ENCODE measurements around the gene BIN1.

The BIN1 gene

DNA sequence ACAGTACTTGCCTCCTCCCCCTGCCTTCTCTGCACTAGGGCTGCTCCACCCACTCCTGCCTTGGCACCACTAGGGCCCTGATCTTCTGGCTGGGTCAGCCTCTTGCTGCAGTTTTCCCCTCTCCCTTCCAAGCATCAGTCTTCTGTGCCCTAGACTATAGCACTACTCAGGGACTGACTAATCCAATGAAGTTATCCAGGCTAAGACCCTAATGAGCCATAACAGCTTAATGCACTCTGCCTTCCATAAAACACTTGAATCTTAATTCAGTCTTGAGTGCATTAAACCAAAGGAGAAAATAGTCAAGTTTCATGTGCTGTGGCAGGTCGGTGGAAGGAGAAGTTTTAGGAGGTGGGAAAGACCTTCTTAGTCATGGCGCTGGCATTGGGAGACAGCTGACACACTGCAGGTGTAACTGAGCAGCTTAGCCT, 95.7 kb downstream of the BIN1 start:
- Histone ChIP-seq H3K4me1 (ENCODE audit: control extremely low read depth in 1 of 4, control insufficient read depth in 4 of 4, insufficient read depth in 4 of 4, low read length in 3 of 4) (no peaks in the 10 kb centered on the region), H3K9me3 (ENCODE audit: control extremely low read depth in 1 of 5, control insufficient read depth in 4 of 5, insufficient read depth in 2 of 5, low read depth in 1 of 5, low read length in 4 of 5) (peaks cover 0 to 2% (median 0%) of the 10 kb centered on the region in 5 experiments), H3K27ac (ENCODE audit: insufficient read depth in 1 of 2, low read depth in 1 of 2, low read length in 2 of 2, poor library complexity in 1 of 2, severe bottlenecking in 2 of 2) (no peak overlapping the region), H3K36me3 (ENCODE audit: control insufficient read depth in 4 of 4, insufficient read depth in 4 of 4, low read length in 3 of 4) (no peaks in the 10 kb centered on the region), H3K27me3 (replicated peaks in 2 of 5; ENCODE audit: control insufficient read depth in 4 of 5, insufficient read depth in 5 of 5, low read length in 4 of 5) (peaks cover 0 to 5% (median 0%) of the 10 kb centered on the region in 5 experiments), H3K4me3 (ENCODE audit: control insufficient read depth in 1 of 7, extremely low read depth in 1 of 7, insufficient read depth in 4 of 7, low read depth in 2 of 7, low read length in 6 of 7) (no peak overlapping the region)
- 94% methylated on average over 2 of the region's 2 CpGs for WGBS (ENCODE audit: insufficient coverage)
- POLR2A ChIA-PET = no interaction called here
- CTCF ChIA-PET = no interaction called here
- DNase-seq = no peak

DNA sequence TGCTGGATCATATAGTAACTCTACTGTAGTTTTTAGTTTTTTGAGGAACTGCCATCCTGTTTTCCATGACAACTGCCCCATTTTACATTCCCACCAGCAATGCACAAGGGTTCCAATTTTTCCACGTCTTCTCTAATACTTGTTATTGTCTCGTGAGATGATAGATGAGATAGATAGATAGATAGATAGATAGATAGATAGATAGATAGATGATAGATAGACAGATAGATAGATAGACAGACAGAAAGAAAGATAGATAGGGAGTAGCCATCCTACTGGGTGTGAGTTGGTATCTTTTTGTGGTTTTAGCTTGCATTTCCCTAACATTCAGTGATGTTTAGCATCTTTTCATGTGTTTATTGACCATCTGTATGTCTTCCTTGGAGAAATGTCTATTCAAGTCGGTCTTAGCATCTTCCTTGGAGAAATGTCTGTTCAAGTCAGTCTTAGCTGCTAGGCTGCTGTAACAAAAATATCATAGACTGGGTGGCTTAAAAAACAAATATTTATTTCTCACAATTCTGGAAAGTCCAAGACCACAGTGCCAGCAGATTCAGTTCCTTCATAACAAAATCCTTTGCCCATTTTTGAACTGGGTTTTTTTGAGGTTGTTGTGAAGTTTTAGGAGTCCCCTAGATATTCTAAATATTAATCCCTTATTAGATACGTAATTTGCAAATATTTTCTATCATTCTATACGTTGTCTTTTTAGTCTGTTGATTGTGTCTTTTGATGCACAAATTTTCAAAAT, 98.5 kb downstream of the BIN1 start:
- no peaks in the 10 kb centered on the region for H3K36me3 ChIP-seq (ENCODE audit: control insufficient read depth in 4 of 4, insufficient read depth in 4 of 4, low read length in 3 of 4)
- 100% methylated on average over 1 of the region's 5 CpGs for WGBS (ENCODE audit: insufficient coverage)
- no peaks in the 10 kb centered on the region for H3K4me1 ChIP-seq (ENCODE audit: control extremely low read depth in 1 of 4, control insufficient read depth in 4 of 4, insufficient read depth in 4 of 4, low read length in 3 of 4)
- peaks cover 0 to 2% (median 0%) of the 10 kb centered on the region in 5 experiments for H3K9me3 ChIP-seq (ENCODE audit: control extremely low read depth in 1 of 5, control insufficient read depth in 4 of 5, insufficient read depth in 2 of 5, low read depth in 1 of 5, low read length in 4 of 5)
- H3K27me3 ChIP-seq (replicated peaks in 2 of 5; ENCODE audit: control insufficient read depth in 4 of 5, insufficient read depth in 5 of 5, low read length in 4 of 5) = peaks cover 0 to 2% (median 0%) of the 10 kb centered on the region in 5 experiments
- no peak for DNase-seq
- CTCF ChIA-PET = no interaction called here
- H3K4me3 ChIP-seq (ENCODE audit: control insufficient read depth in 1 of 7, extremely low read depth in 1 of 7, insufficient read depth in 4 of 7, low read depth in 2 of 7, low read length in 6 of 7) = no peak overlapping the region
- H3K27ac ChIP-seq (ENCODE audit: insufficient read depth in 1 of 2, low read depth in 1 of 2, low read length in 2 of 2, poor library complexity in 1 of 2, severe bottlenecking in 2 of 2) = no peak overlapping the region
- POLR2A ChIA-PET = no interaction called here

DNA sequence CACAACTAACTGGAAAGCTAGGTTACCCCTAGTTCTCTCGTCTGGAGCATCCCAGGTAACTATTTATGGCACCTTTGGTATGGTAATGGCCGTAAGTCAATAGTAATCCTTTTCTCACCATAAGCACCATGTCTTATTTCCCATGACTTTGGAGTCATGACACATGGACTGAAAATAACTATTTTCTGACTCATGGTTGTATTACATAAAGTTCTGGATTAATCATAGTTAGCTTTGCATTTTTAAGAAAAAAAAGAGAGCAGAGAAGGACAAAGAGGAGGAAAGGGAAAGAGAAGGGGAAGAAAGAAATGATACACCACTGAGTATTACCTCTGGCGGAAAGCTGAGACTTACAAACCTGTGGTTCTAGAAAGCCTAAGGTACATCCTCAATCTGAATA, 99.3 kb downstream of the BIN1 start:
- CTCF ChIA-PET = interaction anchor here (1.2 kb wide), 1 partner anchor 41 kb away, joined by 3 read pairs; no protein-coding TSS in a partner anchor

DNA sequence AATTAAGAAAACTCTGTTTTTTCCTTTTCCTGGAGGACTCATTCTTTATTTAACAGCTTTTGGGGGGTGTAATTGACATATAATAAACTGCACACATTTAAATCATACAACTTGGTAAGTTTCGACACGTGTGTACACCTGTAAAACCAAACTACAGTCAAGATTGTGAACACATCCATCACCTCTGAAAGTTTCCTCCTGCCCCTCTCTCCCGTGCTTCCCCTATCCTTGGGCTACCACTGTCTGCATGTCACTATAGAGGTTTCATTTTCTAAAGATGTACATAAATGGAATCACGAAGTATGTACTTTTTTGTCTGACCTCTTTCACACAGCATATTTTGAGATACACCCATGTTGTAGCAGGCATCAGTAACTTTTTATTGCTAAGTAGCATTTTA, 100.0 kb downstream of the BIN1 start:
- Histone ChIP-seq H3K36me3 (ENCODE audit: control insufficient read depth in 4 of 4, insufficient read depth in 4 of 4, low read length in 3 of 4) (no peaks in the 10 kb centered on the region), H3K4me1 (ENCODE audit: control extremely low read depth in 1 of 4, control insufficient read depth in 4 of 4, insufficient read depth in 4 of 4, low read length in 3 of 4) (no peaks in the 10 kb centered on the region), H3K4me3 (ENCODE audit: control insufficient read depth in 1 of 7, extremely low read depth in 1 of 7, insufficient read depth in 4 of 7, low read depth in 2 of 7, low read length in 6 of 7) (no peak overlapping the region), H3K27ac (ENCODE audit: insufficient read depth in 1 of 2, low read depth in 1 of 2, low read length in 2 of 2, poor library complexity in 1 of 2, severe bottlenecking in 2 of 2) (no peak overlapping the region), H3K27me3 (replicated peaks in 2 of 5; ENCODE audit: control insufficient read depth in 4 of 5, insufficient read depth in 5 of 5, low read length in 4 of 5) (peaks cover 0 to 2% (median 0%) of the 10 kb centered on the region in 5 experiments), H3K9me3 (ENCODE audit: control extremely low read depth in 1 of 5, control insufficient read depth in 4 of 5, insufficient read depth in 2 of 5, low read depth in 1 of 5, low read length in 4 of 5) (peaks cover 0 to 2% (median 0%) of the 10 kb centered on the region in 5 experiments)
- 90% methylated on average over 2 of the region's 4 CpGs for WGBS (ENCODE audit: insufficient coverage)
- DNase-seq = no peak
- ChIA-PET POLR2A (no interaction called here), CTCF (interaction anchor here (1.2 kb wide), 1 partner anchor 42 kb away, joined by 3 read pairs; no protein-coding TSS in a partner anchor)

More for the DNA sequence above, 99.3 kb downstream of the BIN1 start:
- no CpG with 5 or more reads among the region's 3 CpGs for WGBS (ENCODE audit: insufficient coverage)
- no peak overlapping the region for H3K4me3 ChIP-seq (ENCODE audit: control insufficient read depth in 1 of 7, extremely low read depth in 1 of 7, insufficient read depth in 4 of 7, low read depth in 2 of 7, low read length in 6 of 7)
- no peaks in the 10 kb centered on the region for H3K36me3 ChIP-seq (ENCODE audit: control insufficient read depth in 4 of 4, insufficient read depth in 4 of 4, low read length in 3 of 4)
- H3K27me3 ChIP-seq (replicated peaks in 2 of 5; ENCODE audit: control insufficient read depth in 4 of 5, insufficient read depth in 5 of 5, low read length in 4 of 5) = peaks cover 0 to 2% (median 0%) of the 10 kb centered on the region in 5 experiments
- POLR2A ChIA-PET = no interaction called here
- DNase-seq = no peak
- H3K27ac ChIP-seq (ENCODE audit: insufficient read depth in 1 of 2, low read depth in 1 of 2, low read length in 2 of 2, poor library complexity in 1 of 2, severe bottlenecking in 2 of 2) = no peak overlapping the region
- H3K9me3 ChIP-seq (ENCODE audit: control extremely low read depth in 1 of 5, control insufficient read depth in 4 of 5, insufficient read depth in 2 of 5, low read depth in 1 of 5, low read length in 4 of 5) = peaks cover 0 to 2% (median 0%) of the 10 kb centered on the region in 5 experiments
- no peaks in the 10 kb centered on the region for H3K4me1 ChIP-seq (ENCODE audit: control extremely low read depth in 1 of 4, control insufficient read depth in 4 of 4, insufficient read depth in 4 of 4, low read length in 3 of 4)

DNA sequence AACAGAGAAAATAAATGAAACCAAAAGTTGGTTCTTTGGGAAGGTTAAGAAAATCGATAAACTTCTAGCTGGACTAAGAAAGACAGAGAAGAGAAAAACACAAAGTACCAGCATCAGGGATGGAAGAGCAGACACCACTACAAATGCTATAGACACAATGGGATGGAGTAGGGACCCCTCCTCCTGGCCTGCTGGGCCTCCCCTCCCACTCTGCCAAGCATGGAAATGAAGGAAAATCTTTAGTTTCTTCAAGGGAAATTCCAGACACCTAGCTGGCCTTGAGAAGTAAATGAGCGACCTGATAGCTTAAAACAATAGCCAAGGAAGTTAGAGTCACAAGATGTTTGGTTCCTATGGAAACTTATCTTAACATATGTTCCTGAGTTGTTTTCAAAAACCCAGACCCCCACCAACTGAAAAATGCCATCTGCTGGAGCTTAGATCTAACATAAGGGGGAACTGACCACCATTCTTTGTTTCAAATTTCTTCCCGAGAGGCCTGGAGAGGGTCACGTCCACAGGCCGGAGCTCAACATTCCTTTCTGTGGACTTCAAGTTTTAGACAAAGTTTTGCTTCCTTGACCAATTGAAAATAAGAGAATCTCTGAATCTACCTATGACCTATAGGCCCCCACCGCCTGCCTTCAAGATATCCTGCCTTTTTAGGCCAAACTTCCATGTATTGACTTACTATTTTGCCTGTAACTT, 101.9 kb downstream of the BIN1 start:
- ChIA-PET POLR2A (no interaction called here), CTCF (interaction anchor here (1.4 kb wide), 1 partner anchor 15 kb away, joined by 3 read pairs; no protein-coding TSS in a partner anchor)
- DNase-seq = no peak
- H3K36me3 ChIP-seq (ENCODE audit: control insufficient read depth in 4 of 4, insufficient read depth in 4 of 4, low read length in 3 of 4) = no peaks in the 10 kb centered on the region
- H3K27ac ChIP-seq (ENCODE audit: insufficient read depth in 1 of 2, low read depth in 1 of 2, low read length in 2 of 2, poor library complexity in 1 of 2, severe bottlenecking in 2 of 2) = no peak overlapping the region
- no peak overlapping the region for H3K4me3 ChIP-seq (ENCODE audit: control insufficient read depth in 1 of 7, extremely low read depth in 1 of 7, insufficient read depth in 4 of 7, low read depth in 2 of 7, low read length in 6 of 7)
- no peaks in the 10 kb centered on the region for H3K9me3 ChIP-seq (ENCODE audit: control extremely low read depth in 1 of 5, control insufficient read depth in 4 of 5, insufficient read depth in 2 of 5, low read depth in 1 of 5, low read length in 4 of 5)
- no peaks in the 10 kb centered on the region for H3K4me1 ChIP-seq (ENCODE audit: control extremely low read depth in 1 of 4, control insufficient read depth in 4 of 4, insufficient read depth in 4 of 4, low read length in 3 of 4)
- WGBS (ENCODE audit: insufficient coverage) = 94% methylated on average over 5 of the region's 6 CpGs
- H3K27me3 ChIP-seq (replicated peaks in 2 of 5; ENCODE audit: control insufficient read depth in 4 of 5, insufficient read depth in 5 of 5, low read length in 4 of 5) = no peaks in the 10 kb centered on the region

DNA sequence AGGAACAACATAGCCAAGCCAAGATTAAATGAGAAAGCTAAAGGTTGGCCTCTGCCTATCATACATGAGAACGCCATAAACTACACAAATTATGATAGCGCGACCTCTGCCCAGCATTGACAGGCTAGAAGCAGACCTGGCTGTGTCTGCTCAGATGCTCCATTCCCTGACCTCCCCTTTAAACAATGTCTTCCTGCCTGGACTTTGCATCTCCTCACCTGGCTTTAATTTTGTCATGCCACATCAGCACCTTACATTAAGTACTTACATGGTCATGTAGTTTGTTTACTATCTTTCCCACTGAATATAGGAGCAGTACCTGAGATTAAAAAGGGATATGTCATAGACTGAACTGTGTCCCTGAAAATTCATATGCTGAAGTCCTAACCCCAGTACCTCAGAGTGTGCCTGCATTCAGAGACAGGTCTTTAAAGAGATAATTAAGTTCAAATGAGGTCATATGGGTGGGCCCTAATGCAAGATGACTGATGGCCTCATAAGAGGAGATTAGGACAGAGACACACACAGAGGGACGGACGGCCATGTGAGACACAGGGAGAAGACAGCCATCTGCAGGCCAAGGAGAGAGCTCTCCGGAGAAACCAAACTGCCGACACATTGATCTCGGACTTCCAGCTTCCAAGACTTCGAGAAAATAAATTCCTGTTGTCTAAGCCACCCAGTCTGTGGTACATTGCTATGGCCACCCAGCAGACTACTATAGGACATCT, 103.7 kb downstream of the BIN1 start:
- Histone ChIP-seq H3K27me3 (replicated peaks in 2 of 5; ENCODE audit: control insufficient read depth in 4 of 5, insufficient read depth in 5 of 5, low read length in 4 of 5) (no peaks in the 10 kb centered on the region), H3K4me3 (ENCODE audit: control insufficient read depth in 1 of 7, extremely low read depth in 1 of 7, insufficient read depth in 4 of 7, low read depth in 2 of 7, low read length in 6 of 7) (no peak overlapping the region), H3K36me3 (ENCODE audit: control insufficient read depth in 4 of 4, insufficient read depth in 4 of 4, low read length in 3 of 4) (no peaks in the 10 kb centered on the region), H3K27ac (ENCODE audit: insufficient read depth in 1 of 2, low read depth in 1 of 2, low read length in 2 of 2, poor library complexity in 1 of 2, severe bottlenecking in 2 of 2) (no peak overlapping the region), H3K9me3 (ENCODE audit: control extremely low read depth in 1 of 5, control insufficient read depth in 4 of 5, insufficient read depth in 2 of 5, low read depth in 1 of 5, low read length in 4 of 5) (no peaks in the 10 kb centered on the region), H3K4me1 (ENCODE audit: control extremely low read depth in 1 of 4, control insufficient read depth in 4 of 4, insufficient read depth in 4 of 4, low read length in 3 of 4) (no peaks in the 10 kb centered on the region)
- CTCF ChIA-PET = interaction anchor here (1.4 kb wide), 1 partner anchor 17 kb away, joined by 3 read pairs; no protein-coding TSS in a partner anchor
- POLR2A ChIA-PET = no interaction called here
- DNase-seq = no peak
- WGBS (ENCODE audit: insufficient coverage) = 98% methylated on average over 9 of the region's 9 CpGs

Measured in common myeloid progenitor, CD34-positive (primary cell).